GM06990 (cell line): ENCODE data around the gene ODR4.
"Not testable (repeated sequence)": the region's sequence is repeated elsewhere in the genome, so short reads cannot be mapped to it uniquely, and the experiment has no call there.

ENCODE experiments used
- DNase-seq: peaks from one replicate; pipeline ENCODE4 v3.0.0-alpha.2; 2011; ENCODE audit not compliant: insufficient read length; ENCODE audit errors: extremely low read depth
- H3K27me3 ChIP-seq: replicated peaks from 2 replicates; pipeline ENCODE4 v1.6.0; 2011; ENCODE audit warnings: low read length; ENCODE audit not compliant: control insufficient read depth, insufficient read depth
- H3K36me3 ChIP-seq: 2 replicates; pipeline ENCODE4 v1.5.1; 2011; ENCODE audit warnings: low read length; ENCODE audit not compliant: control insufficient read depth, insufficient read depth
- H3K4me3 ChIP-seq: replicated peaks from 2 replicates; pipeline ENCODE4 v1.5.1; 2011; ENCODE audit warnings: low read depth, mild to moderate bottlenecking, control low read depth, low read length
- TF ChIP-seq, protein P1 (sequence below): IDR thresholded peaks from 2 replicates; pipeline ENCODE4 v1.5.1; 2011; ENCODE audit warnings: low read length, control low read depth, mild to moderate bottlenecking, inconsistent platforms; ENCODE audit not compliant: insufficient read depth, poor library complexity, severe bottlenecking

Gene ODR4

GRCh38 chr1:186391841-186392240 is 16.2 kb downstream of the ODR4 start:
- no peak for DNase-seq
- Histone ChIP-seq H3K4me3 (no peak overlapping the region), H3K27me3 (no peaks in the 10 kb centered on the region), H3K36me3 (no peaks in the 10 kb centered on the region; the same call in none of the 2 replicates)
- TF ChIP-seq, protein P1, sequence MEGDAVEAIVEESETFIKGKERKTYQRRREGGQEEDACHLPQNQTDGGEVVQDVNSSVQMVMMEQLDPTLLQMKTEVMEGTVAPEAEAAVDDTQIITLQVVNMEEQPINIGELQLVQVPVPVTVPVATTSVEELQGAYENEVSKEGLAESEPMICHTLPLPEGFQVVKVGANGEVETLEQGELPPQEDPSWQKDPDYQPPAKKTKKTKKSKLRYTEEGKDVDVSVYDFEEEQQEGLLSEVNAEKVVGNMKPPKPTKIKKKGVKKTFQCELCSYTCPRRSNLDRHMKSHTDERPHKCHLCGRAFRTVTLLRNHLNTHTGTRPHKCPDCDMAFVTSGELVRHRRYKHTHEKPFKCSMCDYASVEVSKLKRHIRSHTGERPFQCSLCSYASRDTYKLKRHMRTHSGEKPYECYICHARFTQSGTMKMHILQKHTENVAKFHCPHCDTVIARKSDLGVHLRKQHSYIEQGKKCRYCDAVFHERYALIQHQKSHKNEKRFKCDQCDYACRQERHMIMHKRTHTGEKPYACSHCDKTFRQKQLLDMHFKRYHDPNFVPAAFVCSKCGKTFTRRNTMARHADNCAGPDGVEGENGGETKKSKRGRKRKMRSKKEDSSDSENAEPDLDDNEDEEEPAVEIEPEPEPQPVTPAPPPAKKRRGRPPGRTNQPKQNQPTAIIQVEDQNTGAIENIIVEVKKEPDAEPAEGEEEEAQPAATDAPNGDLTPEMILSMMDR: no peak

GRCh38 chr1:186392711-186393110 is 17.1 kb downstream of the ODR4 start:
- not testable (repeated sequence) for H3K36me3 ChIP-seq, DNase-seq, H3K27me3 ChIP-seq, H3K4me3 ChIP-seq

DNA sequence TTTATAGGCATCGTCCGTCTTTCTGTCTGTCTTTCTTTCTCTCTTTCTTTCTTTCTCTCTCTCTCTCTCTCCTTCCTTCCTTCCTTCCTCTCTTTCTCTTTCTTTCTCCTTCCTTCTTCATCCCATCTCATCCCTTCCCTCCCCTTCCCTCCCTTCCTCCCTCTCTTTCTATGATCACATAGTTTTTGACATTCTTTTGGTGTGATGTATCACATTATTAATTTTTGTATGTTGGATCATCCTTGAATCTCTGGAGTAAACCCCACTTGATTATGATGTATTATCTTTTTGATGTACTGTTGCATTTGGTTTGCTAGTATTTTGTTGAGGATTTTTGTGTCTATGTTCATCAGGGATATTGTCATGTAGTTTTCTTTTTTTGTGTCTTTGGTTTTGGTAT is 25.8 kb downstream of the ODR4 start:
- DNase-seq, H3K4me3 ChIP-seq, H3K36me3 ChIP-seq: not testable (repeated sequence)

DNA sequence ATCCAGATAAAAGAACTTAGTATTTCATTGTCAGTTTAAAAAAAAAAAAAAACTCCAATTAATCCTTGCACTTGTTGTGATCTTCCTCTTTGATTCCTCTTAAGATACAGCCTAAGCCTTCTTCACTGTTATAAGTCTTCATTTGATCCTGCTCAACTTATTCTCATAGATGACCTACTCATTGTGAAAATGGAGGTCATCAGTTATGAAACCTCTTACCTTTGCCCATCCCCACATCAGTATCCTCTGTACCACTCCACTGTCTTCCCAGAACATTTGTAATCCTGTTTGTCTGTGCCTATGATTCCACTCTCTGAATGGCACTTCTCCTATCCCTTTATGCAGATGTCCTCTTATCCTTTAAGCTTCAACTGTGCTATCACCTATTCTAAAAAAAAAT is 28.0 kb downstream of the ODR4 start:
- H3K4me3 ChIP-seq: no peak overlapping the region
- H3K27me3 ChIP-seq: no peaks in the 10 kb centered on the region
- no peak for DNase-seq
- no peaks in the 10 kb centered on the region; the same call in none of the 2 replicates for H3K36me3 ChIP-seq
- TF ChIP-seq, protein P1: no peak

More for the DNA sequence above, 25.8 kb downstream of the ODR4 start:
- H3K27me3 ChIP-seq: not testable (repeated sequence)

DNA sequence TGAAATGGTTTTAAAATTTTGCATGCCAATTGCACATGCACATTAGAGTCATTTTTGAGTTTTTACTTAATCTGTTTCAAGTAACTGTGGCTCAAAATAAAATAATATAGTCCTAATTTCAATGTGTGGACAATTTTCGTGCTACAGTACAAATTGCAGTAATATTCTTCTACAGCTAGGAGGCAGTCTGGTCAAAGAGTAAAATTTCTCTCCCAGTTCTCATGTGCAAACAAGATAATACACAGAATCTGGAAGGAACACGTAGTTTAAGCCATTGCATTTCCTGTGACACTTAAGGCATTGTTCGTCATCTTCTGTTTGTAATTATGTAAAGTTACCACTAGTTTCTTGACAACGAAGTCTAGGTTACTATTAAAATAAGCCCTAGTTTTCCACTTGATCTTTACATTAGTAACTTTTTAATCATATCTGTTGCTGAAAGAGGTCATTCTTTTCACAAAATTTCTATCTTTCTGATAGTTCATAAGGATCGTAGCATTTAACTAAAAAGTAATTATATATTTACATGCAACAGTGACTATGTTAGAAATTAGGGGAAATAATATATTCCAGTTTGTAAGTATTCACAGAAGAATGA is 28.9 kb downstream of the ODR4 start:
- Histone ChIP-seq H3K36me3 (no peaks in the 10 kb centered on the region; the same call in 1 of the 2 replicates), H3K27me3 (no peaks in the 10 kb centered on the region), H3K4me3 (no peak overlapping the region)
- DNase-seq: peak; percentile 22
- TF ChIP-seq, protein P1: peak; percentile 65

DNA sequence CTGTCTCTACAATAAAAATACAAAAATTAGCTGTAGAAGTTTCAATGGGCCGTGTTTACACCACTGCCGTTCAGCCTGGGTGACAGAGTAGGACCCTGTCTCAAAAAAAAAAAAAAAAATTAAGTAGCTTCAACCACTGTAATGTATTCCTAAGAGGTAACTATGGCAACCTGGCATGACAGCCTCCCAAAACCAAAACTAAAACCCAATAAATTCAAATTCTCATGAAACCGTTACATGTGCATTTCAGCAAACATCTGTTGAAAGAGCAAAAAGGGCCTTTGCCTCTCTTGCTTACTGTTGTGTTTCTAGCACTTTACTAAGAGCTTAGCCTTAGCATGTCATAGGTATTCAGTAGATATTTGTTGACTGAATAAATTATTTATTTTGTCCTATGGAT is 33.5 kb downstream of the ODR4 start:
- DNase-seq: no peak
- Histone ChIP-seq H3K36me3 (no peaks in the 10 kb centered on the region; the same call in none of the 2 replicates), H3K4me3 (no peak overlapping the region), H3K27me3 (no peaks in the 10 kb centered on the region)
- TF ChIP-seq, protein P1: no peak

DNA sequence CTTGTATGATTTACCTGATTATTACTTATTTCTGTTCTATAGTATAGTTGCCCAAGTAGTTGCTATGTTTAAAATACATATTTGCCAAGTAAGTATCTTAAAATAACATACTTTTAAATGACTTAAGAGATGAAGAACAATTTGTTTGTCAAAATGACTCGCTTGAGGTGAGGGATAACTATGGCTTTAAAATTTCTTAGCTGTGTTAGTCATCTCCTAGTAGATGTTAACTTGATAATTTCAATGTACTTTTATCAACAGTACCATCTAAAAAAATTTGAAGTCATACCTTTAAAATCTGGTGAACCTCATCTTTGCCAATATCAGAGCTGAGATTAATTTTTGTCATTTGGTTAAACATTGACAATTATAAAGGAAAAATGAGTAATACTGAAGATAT is 37.7 kb downstream of the ODR4 start:
- Histone ChIP-seq H3K27me3 (no peaks in the 10 kb centered on the region), H3K36me3 (no peaks in the 10 kb centered on the region; the same call in 1 of the 2 replicates), H3K4me3 (no peak overlapping the region)
- DNase-seq: no peak
- TF ChIP-seq, protein P1: no peak
